Retinal pigment epithelial cell (primary cell): ENCODE data around the gene AHSA1.

Source experiments
- DNase-seq: peaks from one replicate; pipeline ENCODE4 v3.0.0-alpha.2; 2010; ENCODE audit warnings: low read depth
- H3K4me3 ChIP-seq: 2 replicates; pipeline ENCODE4 v1.5.1; 2011; ENCODE audit warnings: mild to moderate bottlenecking, low read length, control low read depth, moderate library complexity
- TF ChIP-seq, protein P1 (sequence below): conservative IDR thresholded peaks from 2 replicates; pipeline ENCODE4 v1.5.1; 2011; ENCODE audit warnings: low read depth, low read length, control low read depth, inconsistent platforms

The AHSA1 gene

DNA sequence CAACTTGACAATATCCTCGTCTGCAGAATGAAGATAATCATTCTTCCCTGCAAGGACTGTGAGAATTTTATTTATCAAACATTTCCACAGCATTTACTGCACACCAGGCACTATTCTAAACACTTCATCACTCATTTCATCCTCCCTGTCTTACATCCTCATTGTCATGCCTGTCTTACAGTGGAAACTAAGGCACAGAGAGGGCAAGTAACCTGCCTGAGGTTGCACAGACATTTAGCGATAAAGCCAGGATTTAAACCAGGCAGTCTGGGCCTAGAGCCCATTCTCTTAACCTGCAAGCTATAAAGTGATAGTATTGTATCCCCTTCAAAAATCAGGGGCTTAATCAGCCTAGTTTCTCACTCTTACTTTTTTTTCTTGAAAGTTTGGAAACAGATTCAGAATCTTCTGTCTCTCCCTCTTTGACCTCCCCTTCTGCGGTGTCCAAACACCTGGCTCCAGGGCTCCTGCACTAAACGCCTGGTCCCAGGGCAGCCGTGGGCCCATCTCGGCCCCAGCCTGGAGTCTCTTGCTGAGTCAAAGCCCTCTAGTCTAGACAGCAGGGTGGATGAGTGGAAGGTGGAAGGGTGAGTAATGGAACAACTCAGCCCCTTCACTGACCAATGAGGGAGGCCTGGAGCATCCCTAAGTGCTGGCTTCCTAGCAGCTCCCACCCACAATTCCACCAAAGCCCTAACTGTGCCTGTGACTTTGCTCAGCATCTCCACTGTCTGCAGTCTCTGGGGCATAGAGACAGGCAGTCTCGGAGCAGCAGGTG is 28.2 kb downstream of the AHSA1 start:
- no peak for DNase-seq
- TF ChIP-seq, protein P1, sequence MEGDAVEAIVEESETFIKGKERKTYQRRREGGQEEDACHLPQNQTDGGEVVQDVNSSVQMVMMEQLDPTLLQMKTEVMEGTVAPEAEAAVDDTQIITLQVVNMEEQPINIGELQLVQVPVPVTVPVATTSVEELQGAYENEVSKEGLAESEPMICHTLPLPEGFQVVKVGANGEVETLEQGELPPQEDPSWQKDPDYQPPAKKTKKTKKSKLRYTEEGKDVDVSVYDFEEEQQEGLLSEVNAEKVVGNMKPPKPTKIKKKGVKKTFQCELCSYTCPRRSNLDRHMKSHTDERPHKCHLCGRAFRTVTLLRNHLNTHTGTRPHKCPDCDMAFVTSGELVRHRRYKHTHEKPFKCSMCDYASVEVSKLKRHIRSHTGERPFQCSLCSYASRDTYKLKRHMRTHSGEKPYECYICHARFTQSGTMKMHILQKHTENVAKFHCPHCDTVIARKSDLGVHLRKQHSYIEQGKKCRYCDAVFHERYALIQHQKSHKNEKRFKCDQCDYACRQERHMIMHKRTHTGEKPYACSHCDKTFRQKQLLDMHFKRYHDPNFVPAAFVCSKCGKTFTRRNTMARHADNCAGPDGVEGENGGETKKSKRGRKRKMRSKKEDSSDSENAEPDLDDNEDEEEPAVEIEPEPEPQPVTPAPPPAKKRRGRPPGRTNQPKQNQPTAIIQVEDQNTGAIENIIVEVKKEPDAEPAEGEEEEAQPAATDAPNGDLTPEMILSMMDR: no peak
- no peak overlapping the region for H3K4me3 ChIP-seq

DNA sequence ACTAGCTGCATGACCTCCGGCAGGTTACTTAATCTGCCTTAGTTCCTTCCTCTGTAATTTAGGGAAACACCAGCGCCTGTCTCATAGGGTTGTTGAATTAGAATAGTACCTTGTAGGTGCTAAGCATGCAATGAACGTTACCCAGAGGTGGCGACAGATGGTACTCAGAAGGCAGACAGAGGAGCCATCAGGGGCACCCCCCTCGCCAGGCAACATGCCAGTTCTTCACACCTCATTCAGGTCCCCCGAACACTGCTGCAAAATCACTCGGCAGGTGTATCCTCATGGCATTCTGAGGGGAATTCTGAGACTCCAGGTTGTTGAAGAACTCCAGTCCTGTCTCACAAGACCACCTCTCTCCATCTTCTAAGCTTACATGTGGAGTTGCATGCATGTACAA is 30.7 kb downstream of the AHSA1 start:
- no peak for DNase-seq
- no peak overlapping the region for H3K4me3 ChIP-seq
- TF ChIP-seq, protein P1: no peak

DNA sequence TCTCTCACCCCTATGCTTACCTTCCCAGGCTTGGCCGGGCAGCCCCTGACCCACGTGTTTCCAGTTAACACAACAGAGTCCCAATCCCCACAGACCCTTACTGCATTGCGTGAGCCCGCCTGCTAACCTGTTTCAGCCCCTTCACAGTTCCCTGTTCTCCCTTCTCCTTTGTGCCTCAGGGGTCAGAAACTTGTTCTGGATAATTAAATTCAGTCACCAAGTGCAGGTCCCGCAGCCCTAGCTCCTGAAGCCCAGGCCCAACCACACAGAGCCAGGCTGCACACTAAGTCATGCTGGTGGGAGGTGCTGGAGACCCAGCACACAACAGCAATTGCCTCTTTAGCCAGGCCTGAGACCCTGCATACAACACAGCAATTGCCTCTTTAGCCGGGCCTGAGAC is 31.1 kb downstream of the AHSA1 start:
- no peak for DNase-seq
- H3K4me3 ChIP-seq: no peak overlapping the region
- TF ChIP-seq, protein P1: no peak

DNA sequence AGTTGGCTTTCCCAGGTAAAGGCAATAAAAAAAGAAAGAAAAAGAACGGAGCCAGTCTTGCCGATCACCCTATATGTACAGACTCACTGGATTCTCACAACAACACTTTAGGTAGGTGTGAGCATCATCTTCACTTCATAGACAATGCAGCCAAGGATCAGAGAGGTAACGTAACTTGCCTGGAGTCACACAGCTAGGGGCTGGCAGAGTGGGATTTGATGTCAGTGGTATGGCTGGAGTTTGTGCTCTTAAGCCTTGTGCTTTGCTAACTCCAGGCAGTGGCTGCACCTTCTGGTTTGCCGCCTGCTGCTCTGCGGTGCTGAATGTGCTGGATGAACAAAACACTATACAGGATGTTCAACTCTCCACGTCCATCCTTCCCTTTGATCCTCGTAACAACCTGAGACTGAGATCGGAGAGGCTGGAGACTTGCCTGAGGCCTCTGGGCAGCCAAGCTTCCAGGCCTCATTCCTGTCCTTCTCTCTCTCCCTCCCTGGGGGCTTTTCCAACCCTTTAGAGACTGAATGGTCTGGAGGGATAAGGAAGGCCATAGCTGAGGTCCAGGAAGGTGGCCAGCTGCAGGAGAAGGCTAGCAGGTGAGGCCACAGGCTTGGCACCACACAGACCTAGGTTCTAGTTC is 32.6 kb downstream of the AHSA1 start:
- DNase-seq: no peak
- TF ChIP-seq, protein P1: no peak
- no peak overlapping the region for H3K4me3 ChIP-seq

DNA sequence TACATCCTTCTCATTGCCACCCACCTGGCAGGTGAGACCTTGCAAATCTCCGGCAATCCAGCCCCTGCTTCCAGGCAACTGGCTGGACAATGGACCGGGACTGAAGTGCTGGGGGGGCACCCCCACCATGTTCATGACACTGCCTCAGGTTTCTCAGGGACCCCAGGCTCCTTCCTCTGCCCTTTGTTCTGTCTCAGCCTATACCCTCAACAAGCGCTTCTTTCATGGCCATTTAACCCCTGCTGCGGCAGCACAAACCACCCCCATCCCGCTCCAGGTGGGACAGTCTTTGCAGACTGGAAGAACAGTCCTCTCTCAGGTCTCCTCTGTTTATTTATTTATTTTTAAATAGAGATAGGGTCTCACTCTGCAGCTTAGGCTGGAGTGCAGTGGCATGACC is 33.2 kb downstream of the AHSA1 start:
- TF ChIP-seq, protein P1: no peak
- no peak overlapping the region for H3K4me3 ChIP-seq
- DNase-seq: no peak

DNA sequence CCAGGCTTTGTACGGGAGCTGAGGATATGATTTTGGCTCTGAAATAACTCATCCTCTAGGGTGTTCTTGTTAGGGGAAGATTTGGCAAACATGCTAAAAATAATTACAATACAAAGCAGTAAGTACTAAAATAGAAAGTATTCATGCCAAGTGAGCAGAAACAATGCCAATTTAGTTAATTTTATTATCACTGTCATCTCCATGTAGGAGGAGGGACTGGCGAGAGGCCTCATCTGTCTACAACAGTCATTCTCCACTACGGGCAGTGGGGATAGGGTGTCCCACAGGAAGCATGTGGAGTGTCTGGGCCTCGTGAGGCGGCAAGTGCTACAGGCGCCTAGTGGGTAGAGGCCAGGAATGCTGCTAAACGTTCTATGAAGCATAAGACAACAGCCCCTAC is 37.4 kb downstream of the AHSA1 start:
- DNase-seq: no peak
- TF ChIP-seq, protein P1: no peak
- H3K4me3 ChIP-seq: no peak overlapping the region
